Heart left ventricle (tissue), 13 donors: ENCODE results near the gene PUS7.

Experiments
- CTCF ChIP-seq, 12 donors: fragments of 200-600 bp; sonication (generic) in 4 of 12; IDR thresholded peaks; one replicate each; pipeline versions ENCODE4 v1.5.0 to v1.8.0; 2018 to 2022; ENCODE audit warnings: antibody characterized with exemption in 12 of 12, mild to moderate bottlenecking in 5 of 12
- POLR2A ChIP-seq, 2 donors: fragments of 450-650 bp; IDR thresholded peaks; one replicate each; pipeline ENCODE4 v1.6.1; 2017; ENCODE audit warnings: antibody characterized with exemption in 2 of 2, mild to moderate bottlenecking in 2 of 2, moderate library complexity in 2 of 2
- donor health status: ischemic (EF 13 %, LVEDD 7.1; RV severe dilation, severe dysfunction).
- donor health status: DM: no; HTN: yes; CAD: no.
- donor health status: DM: no; HTN: no; CAD: no.
- donor health status: ischemic (EF 25% LVEDD 6.9; RV normal size, moderate dysfunction).
- donor health status: ischemic (EF 25% LVEDD 5.7; RV mildly dilated, moderate dysfunction).
- donor health status: ischemic (EF 35%, LVEDD 5.7; RV mildly dilated, moderate dysfunction).
- donor health status: nonischemic (EF 11% LVEDD 7.7; RV severe dilation, severe dysfunction).
- donor health status: DM: yes; HTN: yes; CAD: no.
- donor health status: PGD.
- donor health status: ischemic (EF 29% LVEDD 5.4; RV normal size, mild dysfunction).
- donor health status: nonischemic (EF 23%, LVEDD 6.1; RV moderate dilation, normal function).

GRCh38 chr7:105480931-105481330, 41.1 kb downstream of the PUS7 start:
- TF ChIP-seq CTCF (IDR thresholded peaks at IDR 0.05) (no peak), POLR2A (IDR thresholded peaks at IDR 0.05) (no peak)
